Thymus (tissue), 14 donors: ENCODE data around the gene TALDO1. TPM values are rescaled to one million over a fixed set of nuclear protein-coding genes. Genes with fewer than 3 reads are reported as not detected.

ENCODE experiments used
- DNase-seq, 9 donors: peaks; one replicate each; pipeline ENCODE4 v3.0.0-alpha.2; 2013; ENCODE audit warnings: low spot score in 9 of 9, low read depth in 6 of 9, missing footprints in 1 of 9
- H3K27ac ChIP-seq, 2 donors: one replicate each; pipeline ENCODE4 v1.5.1; 2013; ENCODE audit warnings: control low read depth in 1 of 2, low read depth in 1 of 2, low read length in 1 of 2, mild to moderate bottlenecking in 1 of 2, moderate library complexity in 1 of 2
- H3K27me3 ChIP-seq, 2 donors: one replicate each; pipeline ENCODE4 v1.5.1; 2013; ENCODE audit warnings: low read length in 1 of 2; ENCODE audit not compliant: control insufficient read depth in 2 of 2, insufficient read depth in 1 of 2
- H3K36me3 ChIP-seq, 2 donors: one replicate each; pipeline ENCODE4 v1.5.1; 2013; ENCODE audit warnings: low read length in 1 of 2, mild to moderate bottlenecking in 1 of 2, moderate library complexity in 1 of 2; ENCODE audit not compliant: control insufficient read depth in 2 of 2, insufficient read depth in 2 of 2
- H3K4me1 ChIP-seq, 2 donors: one replicate each; pipeline ENCODE4 v1.5.1; 2013; ENCODE audit warnings: low read length in 2 of 2; ENCODE audit not compliant: control insufficient read depth in 2 of 2, insufficient read depth in 2 of 2
- H3K4me3 ChIP-seq, 2 donors: one replicate each; pipeline ENCODE4 v1.5.1; 2013; ENCODE audit warnings: low read length in 2 of 2, control low read depth in 1 of 2, mild to moderate bottlenecking in 1 of 2
- H3K9me3 ChIP-seq, 2 donors: one replicate each; pipeline ENCODE4 v1.5.1; 2013; ENCODE audit warnings: low read length in 1 of 2, mild to moderate bottlenecking in 1 of 2; ENCODE audit not compliant: control insufficient read depth in 2 of 2, insufficient read depth in 1 of 2
- WGBS: extraction: QIAGEN DNeasy Blood & Tissue Kit; methylation state at CpG from one replicate; pipeline ENCODE4 v1.1.7; 2013; 5-methylcytosine and 5-hydroxymethylcytosine counted together
- long read RNA-seq, 10 donors: transcript quantifications; one replicate each; lab custom pipeline, GENCODE V29; 2026
- polyA plus RNA-seq: library from polyadenylated mRNA; stranded (reverse); fragments of 200-250 nt; gene quantifications from one replicate; pipeline ENCODE4 v1.2.3, GENCODE V29; 2013
- total RNA-seq: library from RNA; stranded (reverse); fragments of 120-200 nt; gene quantifications from one replicate; pipeline ENCODE4 v1.2.4, GENCODE V29; 2013
- donor health status: healthy.

The TALDO1 gene
- 141 TPM for total RNA-seq
- 115 TPM for polyA plus RNA-seq
- long read RNA-seq, donor 1, transcript TALDO1-201 (8 exons, 1,346 nt): major isoform, 6 of 7 reads
- long read RNA-seq, donor 1, partial matches to known transcripts: 0 of 7 reads
- long read RNA-seq, donor 1, other reads (novel, unspliced or antisense): 0 of 7 reads
- long read RNA-seq, donor 2: 0 reads
- long read RNA-seq, donor 3, transcript TALDO1-208 (2 exons, 568 nt): minor isoform, 5 of 174 reads
- long read RNA-seq, donor 3, transcript TALDO1-206 (2 exons, 587 nt): minor isoform, 11 of 174 reads
- long read RNA-seq, donor 3, transcript TALDO1-201 (8 exons, 1,346 nt): major isoform, 103 of 174 reads
- long read RNA-seq, donor 3, partial matches to known transcripts: 52 of 174 reads
- long read RNA-seq, donor 3, other reads (novel, unspliced or antisense): 0 of 174 reads
- long read RNA-seq, donor 4, transcript TALDO1-201 (8 exons, 1,346 nt): major isoform, 43 of 56 reads
- long read RNA-seq, donor 4, partial matches to known transcripts: 9 of 56 reads
- long read RNA-seq, donor 4, other reads (novel, unspliced or antisense): 0 of 56 reads
- long read RNA-seq, donor 5, transcript TALDO1-206 (2 exons, 587 nt): minor isoform, 6 of 164 reads
- long read RNA-seq, donor 5, transcript TALDO1-208 (2 exons, 568 nt): minor isoform, 5 of 164 reads
- long read RNA-seq, donor 5, transcript TALDO1-201 (8 exons, 1,346 nt): major isoform, 101 of 164 reads
- long read RNA-seq, donor 5, partial matches to known transcripts: 47 of 164 reads
- long read RNA-seq, donor 5, other reads (novel, unspliced or antisense): 0 of 164 reads
- long read RNA-seq, donor 6, transcript TALDO1-201 (8 exons, 1,346 nt): major isoform, 60 of 72 reads
- long read RNA-seq, donor 6, partial matches to known transcripts: 5 of 72 reads
- long read RNA-seq, donor 6, other reads (novel, unspliced or antisense): 0 of 72 reads
- long read RNA-seq, donor 7, transcript TALDO1-201 (8 exons, 1,346 nt): major isoform, 76 of 106 reads
- long read RNA-seq, donor 7, partial matches to known transcripts: 25 of 106 reads
- long read RNA-seq, donor 7, other reads (novel, unspliced or antisense): 0 of 106 reads
- long read RNA-seq, donor 8, transcript TALDO1-201 (8 exons, 1,346 nt): major isoform, 30 of 31 reads
- long read RNA-seq, donor 8, partial matches to known transcripts: 0 of 31 reads
- long read RNA-seq, donor 8, other reads (novel, unspliced or antisense): 0 of 31 reads
- long read RNA-seq, donor 9, transcript TALDO1-201 (8 exons, 1,346 nt): major isoform, 53 of 61 reads
- long read RNA-seq, donor 9, partial matches to known transcripts: 0 of 61 reads
- long read RNA-seq, donor 9, other reads (novel, unspliced or antisense): 0 of 61 reads
- long read RNA-seq, donor 10, transcript TALDO1-201 (8 exons, 1,346 nt): major isoform, 64 of 91 reads
- long read RNA-seq, donor 10, partial matches to known transcripts: 22 of 91 reads
- long read RNA-seq, donor 10, other reads (novel, unspliced or antisense): 0 of 91 reads

- H3K27me3 ChIP-seq: peaks cover 0 to 8% of the 10 kb centered on the region in 2 donors
- peaks cover 0 to 2% of the 10 kb centered on the region in 2 donors for H3K9me3 ChIP-seq
- H3K27ac ChIP-seq: peak within 1 kb of the TSS; percentile 49 to 73
- under 1% methylated on average over 112 of the region's 112 CpGs for WGBS
- H3K36me3 ChIP-seq: peaks cover 0 to 2% of the 10 kb centered on the region in 2 donors
- DNase-seq: peak in 4 of 9 donors; percentile 54 to 82 (median 72)
- H3K4me3 ChIP-seq: peak within 1 kb of the TSS; percentile 64 to 79
- H3K4me1 ChIP-seq: peaks cover 12 to 16% of the 10 kb centered on the region in 2 donors
These were observed at the start of gene TALDO1 for GRCh38 chr11:747158-748006. TSS of gene TALDO1 (plus strand) at chr11:747464. CDS start at chr11:747482, 18 bp downstream.

DNA sequence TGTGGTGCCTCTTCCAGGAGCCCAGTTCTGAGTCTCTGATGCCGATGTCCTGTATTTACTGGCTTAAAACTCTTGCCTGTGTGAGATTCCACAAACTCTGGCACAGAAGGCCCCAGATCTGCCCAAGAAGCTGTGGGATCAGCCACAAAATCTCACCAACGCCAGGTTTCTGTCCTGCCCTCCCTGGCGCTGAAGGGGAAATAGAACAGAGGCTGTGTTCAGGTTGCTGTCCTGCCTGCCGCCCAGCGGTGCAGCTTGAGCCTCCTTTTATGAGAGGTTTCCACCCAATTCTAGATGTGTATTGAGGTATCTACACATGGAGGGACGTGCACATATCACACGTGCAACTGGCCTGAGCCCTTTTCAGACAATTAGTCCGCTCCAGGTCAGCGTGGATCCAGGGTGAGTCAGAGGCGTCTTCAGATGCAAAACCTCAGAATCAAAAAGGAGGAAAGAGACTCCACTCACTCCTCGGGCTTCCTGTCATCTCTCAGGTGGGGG lies 49.4 kb upstream of the TALDO1 start:
- Histone ChIP-seq H3K9me3 (peaks cover 0 to 2% of the 10 kb centered on the region in 2 donors), H3K27me3 (no peaks in the 10 kb centered on the region), H3K36me3 (peaks cover 24 to 30% of the 10 kb centered on the region in 2 donors), H3K4me3 (no peak overlapping the region), H3K27ac (peak overlapping the region; percentile 38 to 43), H3K4me1 (peaks cover 19 to 36% of the 10 kb centered on the region in 2 donors)
- WGBS: 83% methylated on average over 11 of the region's 11 CpGs
- DNase-seq: no peak

DNA sequence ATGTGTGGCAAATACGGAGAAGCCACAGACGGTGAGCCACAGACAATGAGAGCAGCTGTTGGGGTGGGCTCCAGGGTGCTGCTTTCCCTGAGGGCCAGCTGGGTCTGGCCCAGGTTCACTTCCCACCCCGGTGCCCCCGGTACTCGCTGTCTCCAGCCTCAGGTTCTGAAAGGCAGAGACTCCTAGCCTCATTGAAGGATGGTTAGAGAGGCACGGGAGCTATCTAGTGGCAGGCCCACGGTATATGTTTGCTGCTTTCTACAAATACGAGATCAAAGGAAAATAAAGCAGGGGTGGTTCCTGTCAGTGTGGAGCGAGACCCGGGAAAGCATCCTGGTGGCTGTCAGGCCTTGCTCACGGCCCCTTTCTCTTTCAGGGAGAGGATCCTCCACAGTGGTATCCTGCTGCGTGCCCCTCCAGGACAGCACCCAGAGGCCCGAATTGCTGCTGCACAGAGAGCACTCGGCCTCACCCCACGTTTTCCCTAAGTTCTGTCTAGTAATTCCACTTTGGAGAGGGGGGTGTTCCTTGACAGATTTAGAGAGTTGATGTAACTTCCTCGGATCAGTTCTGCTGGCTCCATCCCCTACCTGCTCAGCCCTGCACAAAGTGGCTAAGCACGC lies 48.7 kb upstream of the TALDO1 start:
- H3K36me3 ChIP-seq: peaks cover 30 to 31% of the 10 kb centered on the region in 2 donors
- peaks cover 0 to 2% of the 10 kb centered on the region in 2 donors for H3K9me3 ChIP-seq
- no peaks in the 10 kb centered on the region for H3K27me3 ChIP-seq
- H3K4me1 ChIP-seq: peaks cover 13 to 29% of the 10 kb centered on the region in 2 donors
- H3K27ac ChIP-seq: peak overlapping the region in 1 of 2 donors; percentile 15
- H3K4me3 ChIP-seq: no peak overlapping the region
- WGBS: 88% methylated on average over 17 of the region's 17 CpGs
- DNase-seq: no peak

DNA sequence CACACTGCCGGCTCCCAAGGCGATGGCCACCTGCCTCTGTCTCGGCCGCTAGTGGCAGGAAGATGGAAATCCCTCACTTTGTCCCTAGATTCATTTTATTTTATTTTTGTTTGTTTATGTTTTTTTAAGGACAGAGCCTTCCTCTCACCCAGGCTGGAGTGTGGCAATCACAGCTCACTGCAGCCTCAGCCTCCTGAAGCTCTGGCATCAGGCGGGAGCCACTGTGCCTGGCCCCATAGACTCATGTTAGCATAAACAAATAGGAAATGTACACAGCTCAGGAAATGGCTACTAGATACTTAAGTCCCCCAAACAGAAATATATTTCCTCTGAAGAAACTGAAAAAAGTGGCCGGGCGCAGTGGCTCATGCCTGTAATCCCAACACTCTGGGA lies 48.2 kb upstream of the TALDO1 start:
- WGBS: 99% methylated on average over 7 of the region's 7 CpGs
- H3K4me1 ChIP-seq: peaks cover 8 to 24% of the 10 kb centered on the region in 2 donors
- no peak overlapping the region for H3K27ac ChIP-seq
- H3K4me3 ChIP-seq: no peak overlapping the region
- H3K9me3 ChIP-seq: peaks cover 0 to 2% of the 10 kb centered on the region in 2 donors
- DNase-seq: no peak
- H3K27me3 ChIP-seq: no peaks in the 10 kb centered on the region
- H3K36me3 ChIP-seq: peaks cover 30 to 31% of the 10 kb centered on the region in 2 donors

- no peak overlapping the region for H3K4me3 ChIP-seq
- 92% methylated on average over 1 of the region's 1 CpG for WGBS
- peaks cover 31 to 38% of the 10 kb centered on the region in 2 donors for H3K36me3 ChIP-seq
- H3K9me3 ChIP-seq: peaks cover 0 to 2% of the 10 kb centered on the region in 2 donors
- DNase-seq: no peak
- H3K4me1 ChIP-seq: peaks cover 6 to 22% of the 10 kb centered on the region in 2 donors
- no peak overlapping the region for H3K27ac ChIP-seq
- peaks cover 0 to 2% of the 10 kb centered on the region in 2 donors for H3K27me3 ChIP-seq
These were observed 47.5 kb upstream of the TALDO1 start for GRCh38 chr11:699753-700152.

DNA sequence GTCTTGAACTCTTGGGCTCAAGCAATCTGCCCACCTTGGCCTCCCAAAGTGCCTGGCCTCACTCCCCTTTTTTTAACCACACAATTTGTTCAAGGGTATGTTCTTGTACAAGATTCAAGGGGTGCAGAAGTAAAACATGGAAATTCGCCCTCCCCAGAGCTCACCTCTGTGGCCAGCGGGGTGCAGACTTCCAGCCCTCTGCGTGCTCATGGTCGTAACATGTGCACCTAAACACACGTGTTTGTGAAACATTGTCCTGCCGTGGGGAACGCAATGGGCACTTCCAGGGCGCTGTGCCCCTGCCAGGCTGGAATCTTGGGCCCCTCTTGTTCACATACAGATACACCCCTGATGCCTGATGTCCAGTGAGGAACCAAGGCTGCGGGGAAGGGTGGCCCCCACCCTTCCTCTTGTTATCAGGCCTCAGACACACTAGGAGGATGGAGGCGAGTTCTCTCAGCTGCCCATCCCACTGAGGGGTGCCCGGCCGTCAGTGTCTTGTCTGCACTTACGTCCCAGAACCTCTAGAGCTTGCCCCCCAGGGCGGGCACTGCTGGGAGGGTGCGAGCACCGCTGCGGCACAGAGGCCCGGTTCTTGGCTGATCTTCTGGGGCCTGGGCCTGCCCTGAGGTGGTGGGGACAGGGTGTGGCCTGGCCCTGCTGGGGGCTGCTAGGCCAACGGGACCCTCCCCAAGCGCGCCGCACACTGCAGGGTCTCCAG lies 45.4 kb upstream of the TALDO1 start:
- Histone ChIP-seq H3K4me1 (peaks cover 0 to 19% of the 10 kb centered on the region in 2 donors), H3K36me3 (peaks cover 34 to 43% of the 10 kb centered on the region in 2 donors), H3K4me3 (no peak overlapping the region), H3K27ac (no peak overlapping the region), H3K9me3 (no peaks in the 10 kb centered on the region), H3K27me3 (peaks cover 20 to 21% of the 10 kb centered on the region in 2 donors)
- WGBS: 97% methylated on average over 22 of the region's 22 CpGs
- no peak for DNase-seq
